GF-D8 (cell line): ENCODE measurements around the gene PROS1.
A peak's percentile ranks its signal among the peaks of the same experiment; 100 is the strongest.
"Not testable (repeated sequence)": the region's sequence is repeated elsewhere in the genome, so short reads cannot be mapped to it uniquely, and the experiment has no call there.

Experiments
- DNase-seq: peaks from one replicate; lab custom pipeline; 2025; lab: John Stamatoyannopoulos, UW

The PROS1 gene

DNA sequence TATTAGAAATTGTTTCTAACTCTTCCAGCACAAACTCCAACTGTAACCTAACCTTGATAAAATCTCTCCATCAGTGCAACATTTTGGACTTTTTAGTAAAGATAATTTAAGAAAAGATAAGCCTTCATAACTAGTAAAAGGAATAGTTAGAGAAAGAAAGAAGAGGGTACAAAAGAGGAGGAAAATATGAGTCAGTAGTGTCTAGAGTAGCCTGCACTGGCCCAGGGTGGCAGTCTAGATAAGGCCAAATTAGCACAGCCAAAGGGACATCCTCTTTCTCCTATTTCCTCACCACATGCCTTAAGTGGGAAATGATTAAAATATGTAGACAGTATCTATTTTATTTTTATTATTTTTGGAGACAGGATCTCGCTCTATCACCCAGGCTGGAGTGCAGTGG lies 3.7 kb downstream of the PROS1 start:
- DNase-seq: peak; percentile 5

DNA sequence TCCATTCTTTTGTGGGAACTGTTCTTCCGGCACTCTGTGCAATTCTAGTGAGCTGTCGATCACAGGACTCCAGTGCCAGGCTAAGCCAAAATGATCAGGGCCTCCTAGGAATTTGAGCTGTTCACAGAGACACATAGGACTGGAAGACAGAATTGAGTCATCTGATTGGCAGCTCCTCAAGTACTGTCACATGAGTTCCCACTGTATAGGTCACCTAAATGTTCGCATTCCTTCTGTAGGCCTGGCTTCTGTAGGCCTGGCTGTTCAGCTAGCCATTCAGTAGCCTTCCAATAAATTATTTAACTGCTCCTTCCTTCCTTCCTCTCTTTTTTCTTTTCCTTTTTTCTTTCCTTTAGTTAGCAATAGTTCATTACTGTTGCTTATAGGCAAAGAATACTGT lies 4.3 kb downstream of the PROS1 start:
- no peak for DNase-seq

DNA sequence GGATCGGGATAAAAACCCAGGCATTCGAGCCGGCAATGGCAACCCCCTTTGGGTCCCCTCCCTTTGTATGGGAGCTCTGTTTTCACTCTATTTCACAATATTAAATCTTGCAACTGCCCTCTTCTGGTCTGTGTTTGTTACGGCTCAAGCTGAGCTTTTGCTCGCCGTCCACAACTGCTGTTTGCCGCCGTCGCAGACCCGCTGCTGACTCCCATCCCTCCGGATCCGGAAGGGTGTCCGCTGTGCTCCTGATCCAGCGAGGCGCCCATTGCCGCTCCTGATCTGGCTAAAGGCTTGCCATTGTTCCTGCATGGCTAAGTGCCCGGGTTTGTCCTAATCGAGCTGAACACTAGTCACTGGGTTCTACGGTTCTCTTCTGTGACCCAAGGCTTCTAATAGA lies 8.6 kb downstream of the PROS1 start:
- DNase-seq: not testable (repeated sequence)

DNA sequence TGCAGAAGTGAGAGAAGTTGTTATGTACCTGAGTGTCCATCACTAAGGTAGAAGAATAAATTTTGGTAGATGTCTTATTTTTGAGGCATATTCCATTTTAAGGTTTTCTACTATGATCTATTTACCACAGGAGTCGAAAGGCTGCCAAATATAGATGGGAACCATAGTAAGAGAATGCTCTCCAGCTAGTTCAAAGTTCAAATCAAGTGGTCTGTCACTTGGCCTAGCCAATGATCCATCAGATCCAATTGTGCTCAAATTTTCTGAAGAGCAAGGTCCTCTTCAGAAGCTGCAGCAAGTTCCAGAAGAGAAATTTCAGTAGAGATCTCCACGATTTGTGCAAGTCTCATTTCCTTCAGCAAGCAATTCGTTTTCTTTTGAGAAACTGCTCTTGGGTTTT lies 10.9 kb downstream of the PROS1 start:
- no peak for DNase-seq

DNA sequence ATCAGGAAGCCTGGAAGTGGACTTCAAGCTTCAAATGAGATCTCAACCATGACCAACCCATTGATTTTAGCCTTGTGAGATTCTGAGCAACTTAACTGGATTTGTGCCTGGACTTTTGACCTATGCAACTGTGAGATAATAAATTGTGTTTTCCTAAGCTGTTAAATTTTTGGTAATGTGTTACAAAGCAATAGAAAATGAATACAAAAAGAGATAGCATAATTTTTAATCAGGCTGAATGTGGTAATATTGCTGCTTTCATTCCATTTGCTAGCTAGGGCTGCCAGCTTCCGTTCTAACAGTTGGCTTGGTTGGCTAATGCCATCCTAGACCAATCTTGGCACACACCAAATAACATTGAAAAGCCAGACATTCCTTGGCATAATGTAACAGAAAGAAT lies 12.2 kb downstream of the PROS1 start:
- DNase-seq: no peak

DNA sequence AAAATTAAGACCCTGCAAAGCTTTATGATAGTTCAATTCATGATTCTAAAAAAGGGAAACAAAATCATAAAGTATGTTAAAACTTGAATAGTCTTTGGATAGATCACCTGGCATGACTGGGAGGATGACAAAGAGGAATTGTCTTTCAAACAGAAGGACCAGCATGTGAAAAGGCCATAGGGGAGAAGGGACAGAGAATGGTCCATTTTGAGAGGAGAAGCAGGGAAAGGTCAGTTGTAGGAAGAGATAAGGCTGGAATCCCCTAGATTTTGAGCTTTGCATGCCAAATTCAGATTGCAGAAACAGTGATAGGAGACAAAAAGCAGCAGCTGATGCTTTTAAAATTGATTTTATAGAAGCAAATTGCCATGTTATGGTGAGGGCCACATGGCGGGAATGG lies 12.7 kb downstream of the PROS1 start:
- DNase-seq: no peak

DNA sequence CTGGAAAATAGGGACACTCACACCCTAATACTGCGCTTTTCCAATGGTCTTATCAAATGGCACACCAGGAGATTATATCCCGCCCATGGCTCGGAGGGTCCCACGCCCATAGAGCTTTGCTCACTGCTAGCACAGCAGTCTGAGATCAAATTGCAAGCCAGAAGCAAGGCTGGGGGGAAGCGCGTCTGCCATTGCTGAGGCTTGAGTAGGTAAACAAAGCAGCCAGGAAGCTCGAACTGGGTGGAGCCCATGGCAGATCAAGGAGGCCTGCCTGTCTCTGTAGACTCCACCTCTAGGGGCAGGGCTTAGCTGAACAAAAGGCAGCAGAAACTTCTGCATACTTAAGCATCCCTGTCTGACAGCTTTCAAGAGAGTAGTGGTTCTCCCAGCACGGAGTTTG lies 23.7 kb downstream of the PROS1 start:
- not testable (repeated sequence) for DNase-seq

DNA sequence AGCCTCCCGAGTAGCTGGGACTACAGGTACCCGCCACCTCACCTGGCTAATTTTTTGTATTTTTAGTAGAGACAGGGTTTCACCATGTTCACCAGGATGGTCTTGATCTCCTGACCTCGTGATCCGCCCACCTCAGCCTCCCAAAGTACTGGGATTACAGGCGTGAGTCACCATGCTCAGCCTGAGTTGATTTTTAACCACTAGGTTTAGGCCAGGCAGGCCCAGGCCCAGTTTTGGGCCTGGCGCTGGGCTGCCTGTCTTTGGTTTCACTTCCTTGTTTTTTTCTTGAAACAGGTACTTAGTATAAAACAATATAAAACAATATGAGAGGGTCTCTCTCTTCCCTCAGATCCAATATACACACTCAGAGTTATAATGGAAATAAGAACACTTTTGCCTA lies 36.2 kb downstream of the PROS1 start:
- not testable (repeated sequence) for DNase-seq

DNA sequence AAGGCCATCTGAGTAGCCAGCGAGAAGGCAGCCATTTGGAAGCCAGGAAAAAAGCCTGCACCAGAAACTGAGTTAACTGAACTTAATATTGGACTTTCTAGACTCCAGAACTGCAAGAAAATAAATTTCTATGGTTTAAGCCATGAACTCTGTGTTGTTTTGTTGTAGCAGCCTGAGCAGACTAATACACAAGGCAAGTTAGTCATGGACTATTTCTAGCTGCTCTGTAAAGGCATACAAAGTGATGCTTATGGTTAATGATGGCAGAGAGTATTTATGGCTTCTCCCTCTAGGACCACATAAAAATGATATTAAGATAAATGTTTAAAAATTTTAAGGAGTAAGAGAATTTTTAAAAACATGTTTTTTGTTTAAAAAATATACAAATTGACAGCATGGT lies 37.1 kb downstream of the PROS1 start:
- DNase-seq: no peak

DNA sequence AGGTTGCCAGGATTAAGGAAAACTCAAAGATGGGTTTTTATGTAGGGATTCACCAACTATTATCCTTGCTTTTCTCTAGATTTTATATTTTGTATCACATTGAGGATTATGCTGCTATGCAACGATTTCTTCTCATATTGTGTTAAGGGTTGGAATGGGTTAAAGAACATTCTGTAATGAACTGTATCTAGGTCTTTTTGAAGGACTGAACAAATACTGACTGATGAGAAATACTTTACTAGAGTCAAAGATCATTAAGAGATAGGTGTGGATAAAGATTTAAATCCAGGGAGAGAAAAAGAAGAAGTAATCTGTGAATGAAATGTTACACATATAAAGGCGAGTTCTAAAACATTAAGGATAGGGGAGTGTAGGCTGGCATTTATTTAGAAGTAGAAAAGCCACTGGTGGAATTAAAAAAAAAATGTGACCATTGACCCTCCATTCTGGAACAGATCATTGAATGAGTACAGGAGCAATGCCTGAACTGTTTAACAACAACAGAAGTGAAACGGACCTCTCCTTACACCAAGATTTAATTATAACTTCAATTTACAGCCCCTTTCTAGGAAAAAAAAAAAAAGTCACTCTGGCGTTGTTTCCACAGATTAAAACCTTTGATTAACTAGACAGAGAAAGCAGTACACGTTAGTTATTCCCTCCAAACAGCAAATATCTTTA lies 39.2 kb downstream of the PROS1 start:
- DNase-seq: no peak

DNA sequence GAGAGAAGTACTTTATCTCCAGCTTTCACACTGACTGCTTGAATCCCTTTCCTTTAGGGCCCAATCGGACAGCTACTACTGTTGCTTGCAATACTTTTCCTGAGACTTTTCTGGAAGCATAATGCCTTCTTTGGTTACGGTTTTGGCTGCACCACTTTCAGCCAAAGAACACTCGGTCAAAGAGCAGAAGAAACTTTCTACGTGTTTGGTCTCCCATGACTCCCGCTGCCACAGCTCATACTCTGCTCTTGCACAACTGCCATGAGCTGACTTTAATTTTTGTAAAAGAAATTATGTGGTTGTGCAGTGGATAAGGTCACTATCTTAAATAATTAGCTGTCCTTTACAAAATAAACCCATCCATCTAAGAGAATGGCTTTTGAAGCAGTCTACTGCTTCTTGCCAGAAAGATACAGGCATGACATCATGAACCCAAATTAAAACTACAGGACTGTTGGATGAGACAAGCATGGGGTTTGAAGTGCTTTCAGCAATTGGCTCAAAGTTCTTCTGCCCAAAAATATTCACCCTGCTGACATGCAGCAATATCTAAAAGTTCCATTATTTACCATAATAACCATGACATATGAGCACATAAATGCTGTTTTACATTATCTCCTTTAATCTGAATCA lies 42.0 kb downstream of the PROS1 start:
- no peak for DNase-seq

DNA sequence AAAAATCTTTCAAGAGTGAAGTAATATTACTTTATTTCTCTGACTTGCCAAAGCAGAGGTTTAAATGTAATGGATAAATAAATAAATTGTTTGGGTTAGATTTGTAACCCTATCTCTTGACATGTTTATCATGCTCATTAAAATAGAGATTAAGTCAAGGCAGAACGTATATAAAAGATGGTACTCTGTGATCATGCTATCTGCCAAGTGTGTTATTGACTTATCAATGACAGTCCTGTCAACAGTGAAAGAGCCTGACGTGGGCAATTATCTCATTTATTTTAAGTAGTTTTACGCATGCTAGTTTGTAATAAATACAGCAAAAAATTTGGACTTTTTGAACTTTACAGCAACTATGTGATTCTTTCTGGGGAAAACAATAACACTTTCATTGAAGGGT lies 43.7 kb downstream of the PROS1 start:
- no peak for DNase-seq

DNA sequence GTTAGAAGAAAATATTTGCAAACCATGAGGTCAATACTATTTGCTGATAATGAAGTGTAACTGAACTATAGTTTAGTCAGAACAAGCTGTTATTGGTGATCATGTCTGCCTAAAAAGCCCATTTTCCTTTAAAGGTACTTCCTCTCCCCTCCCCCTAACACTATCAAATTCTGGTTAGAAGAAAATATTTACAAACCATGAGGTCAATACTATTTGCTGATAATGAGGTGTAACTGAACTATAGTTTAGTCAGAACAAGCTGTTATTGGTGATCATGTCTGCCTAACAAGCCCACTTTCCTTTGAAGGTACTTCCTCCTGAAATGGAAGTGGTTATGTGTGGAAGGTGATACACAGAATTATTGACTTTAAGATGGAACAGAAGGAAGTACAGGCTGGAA lies 46.9 kb downstream of the PROS1 start:
- DNase-seq: no peak

DNA sequence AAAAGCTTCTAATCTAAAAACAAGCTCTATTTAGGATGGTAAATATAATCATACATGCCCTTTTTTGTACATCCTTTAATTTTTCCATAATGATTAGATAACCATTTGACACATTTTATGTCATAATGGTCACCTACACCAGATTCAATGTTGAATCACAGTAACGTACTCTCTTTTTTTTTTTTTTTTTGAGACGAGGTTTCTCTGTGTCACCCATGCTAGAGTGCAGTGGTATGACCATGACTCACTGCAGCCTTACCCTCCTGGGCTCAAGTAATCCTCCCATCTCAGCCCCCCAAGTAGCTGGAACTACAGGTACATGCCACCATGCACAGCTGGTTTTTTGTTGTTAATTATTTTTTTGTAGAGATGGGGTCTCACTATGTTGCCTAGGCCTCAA lies 49.2 kb downstream of the PROS1 start:
- DNase-seq: no peak

DNA sequence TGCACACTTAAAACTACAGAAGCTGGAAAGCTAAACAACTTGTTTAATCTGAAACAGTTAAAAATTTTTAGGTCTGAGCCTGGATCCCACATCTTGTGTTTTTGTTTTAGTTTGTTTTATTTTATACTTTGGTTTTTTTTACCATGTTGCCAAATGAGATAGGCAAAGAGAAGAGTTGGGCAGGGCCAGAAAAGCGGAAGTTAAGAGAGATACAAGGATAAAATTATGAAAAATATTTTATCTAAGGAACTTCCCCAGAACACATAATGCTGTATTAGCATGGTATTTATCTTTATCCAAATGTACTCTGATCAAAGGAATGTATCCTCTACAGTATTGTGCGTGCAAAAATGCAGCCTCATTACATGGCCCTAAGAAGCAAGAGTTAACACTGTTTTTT lies 50.7 kb downstream of the PROS1 start:
- no peak for DNase-seq

DNA sequence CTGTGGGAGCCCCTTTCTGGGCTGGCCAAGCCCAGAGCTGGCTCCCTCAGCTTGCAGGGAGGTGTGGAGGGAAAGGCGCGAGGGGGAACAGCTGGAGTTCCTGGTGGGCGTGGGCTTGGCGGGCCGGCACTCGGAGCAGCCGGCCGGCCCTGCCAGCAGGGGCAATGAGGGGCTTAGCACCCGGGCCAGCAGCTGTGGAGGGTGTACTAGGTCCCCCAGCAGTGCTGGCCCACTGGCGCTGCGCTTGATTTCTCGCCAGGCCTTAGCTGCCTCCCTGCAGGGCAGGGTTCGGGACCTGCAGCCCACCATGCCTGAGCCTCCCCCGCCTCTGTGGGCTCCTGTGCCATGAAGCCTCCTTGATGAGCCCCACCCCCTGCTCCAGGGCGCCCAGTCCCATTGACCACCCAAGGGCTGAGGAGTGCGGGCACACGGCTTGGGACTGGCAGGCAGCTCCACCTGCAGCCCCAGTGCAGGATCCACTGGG lies 56.1 kb downstream of the PROS1 start:
- DNase-seq: not testable (repeated sequence)

DNA sequence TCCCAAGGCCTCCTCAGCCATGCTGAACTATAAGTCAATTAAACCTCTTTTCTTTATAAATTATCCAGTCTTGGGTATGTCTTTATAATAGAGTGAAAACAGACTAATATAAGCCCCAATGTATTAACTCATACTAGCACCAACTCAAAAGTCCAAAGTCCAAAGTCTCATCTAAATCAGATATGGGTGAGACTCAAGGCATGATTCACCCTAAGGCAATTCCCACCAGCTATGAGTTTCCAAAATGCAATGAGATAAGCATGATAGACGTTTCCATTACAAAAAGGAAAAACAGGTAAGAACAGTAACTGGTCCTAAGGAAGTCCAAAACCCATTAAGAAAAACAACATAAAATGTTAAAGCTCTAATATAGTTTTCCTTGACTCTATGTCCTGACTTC lies 60.1 kb downstream of the PROS1 start:
- DNase-seq: not testable (repeated sequence)

DNA sequence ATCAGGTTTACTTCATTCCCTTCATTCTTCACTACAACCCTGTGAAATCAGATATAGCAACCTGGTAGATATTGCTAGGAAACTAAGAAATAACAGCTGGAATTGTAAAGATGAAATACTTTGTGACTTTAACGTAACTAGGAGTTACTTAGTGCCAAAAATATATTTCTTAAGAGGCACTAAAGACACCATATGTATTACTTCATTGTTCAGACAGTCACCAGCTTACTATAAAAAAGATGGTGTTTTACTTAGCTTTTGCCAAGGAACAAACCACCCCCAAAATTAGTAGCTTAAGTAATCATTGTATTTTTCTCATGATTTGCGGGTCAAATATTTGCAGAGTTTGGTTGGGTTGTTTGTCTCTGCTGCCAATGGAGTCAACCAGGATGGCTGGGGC lies 62.5 kb downstream of the PROS1 start:
- no peak for DNase-seq

DNA sequence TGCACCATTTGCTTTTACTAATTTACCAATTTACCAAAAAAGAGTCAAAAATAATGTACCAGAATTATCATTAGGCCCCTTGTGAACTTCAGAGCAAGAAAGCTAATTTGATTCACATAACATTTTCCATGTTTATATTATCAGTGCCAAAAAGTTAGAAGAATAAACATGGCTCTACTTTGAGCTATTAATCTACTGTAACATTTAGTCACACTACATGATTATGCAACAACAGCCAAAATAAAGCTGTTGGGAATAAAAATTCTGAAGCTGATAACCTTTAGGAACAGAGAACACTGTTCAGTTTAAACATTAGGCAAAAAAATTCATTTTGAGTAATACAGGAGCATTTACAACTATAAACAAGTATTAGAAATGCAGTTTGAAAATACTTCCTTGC lies 63.6 kb downstream of the PROS1 start:
- no peak for DNase-seq

DNA sequence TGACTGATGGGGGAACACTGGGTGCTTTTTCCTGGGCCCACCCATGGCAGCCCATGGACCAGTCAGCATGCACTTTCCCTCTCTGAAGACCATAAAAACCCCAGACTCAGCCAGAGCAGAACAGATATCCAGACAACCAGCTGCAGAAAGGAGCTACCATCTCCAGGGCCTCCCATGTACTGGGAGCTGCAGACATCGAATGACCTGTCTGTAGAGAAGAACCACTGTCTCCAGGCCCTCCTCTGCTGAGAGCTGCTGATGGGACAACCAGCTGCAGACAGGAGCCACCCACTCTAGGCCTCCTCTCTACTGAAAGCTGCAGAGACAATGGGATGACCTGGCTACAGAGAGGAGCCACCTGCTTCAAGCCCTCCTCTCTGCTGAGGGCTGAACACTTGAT lies 66.6 kb downstream of the PROS1 start:
- DNase-seq: no peak

DNA sequence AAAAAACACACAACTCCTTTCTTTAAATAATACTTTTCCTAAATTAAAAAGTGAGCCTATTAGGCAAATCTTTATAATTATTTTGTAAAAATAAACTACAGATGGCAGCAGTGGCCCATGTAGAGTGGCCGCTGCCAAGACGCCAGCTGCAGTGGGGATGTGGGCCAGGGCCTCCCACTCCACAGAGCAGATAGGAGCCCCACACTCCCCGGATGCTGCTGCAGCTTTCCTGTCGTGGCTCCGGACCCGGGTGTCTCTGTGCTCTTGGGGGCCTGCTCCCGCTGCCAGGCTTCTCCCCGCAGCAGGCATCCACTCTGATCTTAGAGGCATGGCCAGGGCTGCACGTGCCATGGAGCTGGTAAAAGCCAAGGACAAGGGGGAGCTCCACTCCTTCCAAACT lies 67.5 kb downstream of the PROS1 start:
- DNase-seq: no peak

DNA sequence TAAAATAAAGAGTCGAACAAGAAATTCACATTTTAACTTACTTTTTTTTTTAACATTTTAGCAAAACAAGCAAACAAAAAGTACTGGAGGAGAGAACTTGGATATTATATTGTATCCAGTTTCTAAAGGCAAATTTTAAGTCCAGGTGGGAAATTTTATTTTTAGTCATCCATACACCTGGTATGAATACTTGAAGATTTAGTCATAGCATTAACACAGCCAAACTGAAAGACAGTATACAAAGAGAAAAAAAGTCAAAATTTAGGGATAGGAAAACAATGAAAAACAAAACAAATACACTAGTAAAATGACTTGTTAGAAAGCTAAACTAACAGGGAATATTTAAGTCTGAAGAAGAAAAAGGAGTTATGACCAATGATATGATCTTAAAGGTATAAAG lies 69.1 kb downstream of the PROS1 start:
- no peak for DNase-seq

DNA sequence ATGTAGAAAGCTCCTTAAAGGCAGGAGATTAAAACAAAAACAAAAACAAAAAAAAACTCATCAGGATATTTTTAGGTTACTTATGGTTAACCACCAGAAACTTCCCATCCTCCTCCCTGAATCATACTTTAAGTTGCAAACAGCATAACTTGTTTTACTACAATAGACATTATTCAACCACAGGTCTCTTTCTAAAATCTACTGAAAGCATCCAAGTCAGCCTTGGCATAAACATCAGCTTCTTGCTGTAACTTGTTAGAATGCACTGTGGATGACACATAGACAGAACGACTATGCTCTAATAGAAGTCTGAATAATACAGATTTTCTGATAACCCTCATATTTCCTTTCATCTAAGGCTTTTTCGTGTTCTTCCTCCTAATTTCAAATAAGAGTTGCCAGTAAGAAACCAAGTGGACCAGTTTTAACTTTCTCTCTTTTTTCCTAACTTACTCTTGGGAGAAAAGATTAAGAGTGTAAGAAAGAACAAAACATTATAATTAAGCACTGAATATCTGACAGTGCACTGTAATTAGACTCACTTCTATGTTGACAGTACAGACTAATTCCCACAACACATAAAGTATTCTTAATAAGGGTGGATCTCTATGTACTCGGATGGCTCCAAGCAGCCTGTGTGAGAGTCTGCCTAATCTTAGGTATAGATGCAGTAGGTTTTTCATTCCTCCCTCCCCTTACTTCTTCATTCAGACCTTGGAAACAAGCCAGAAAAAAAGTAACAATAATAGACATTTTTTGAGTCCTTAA lies 95.3 kb downstream of the PROS1 start:
- DNase-seq: not testable (repeated sequence)
